ENCODE results near the gene RABL3.

The RABL3 gene

GRCh38 chr3:120682095-120682681 lies 60.1 kb downstream of the RABL3 start, which contains the start of gene HGD:
HGD (minus strand) TSS chr3:120682239; CDS start chr3:120682111, 128 bp downstream.
- no peaks in the 10 kb centered on the region for H4K20me1 ChIP-seq (ENCODE audit: insufficient read depth, low read length)
- peak within 1 kb of the TSS; percentile 29; the same call in 1 of the 2 replicates for H3K4me2 ChIP-seq (ENCODE audit: low read length)
- H2AFZ ChIP-seq (ENCODE audit: low read depth, low read length) = peak within 1 kb of the TSS; percentile 17; the same call in 1 of the 2 replicates
- peaks cover 8% of the 10 kb centered on the region for H3K36me3 ChIP-seq (replicated peaks; ENCODE audit: low read depth, low read length)
- no peak within 1 kb of the TSS for H3K27ac ChIP-seq (ENCODE audit: low read length)
- H3K4me3 ChIP-seq (ENCODE audit: low read length) = no peak within 1 kb of the TSS
- no peaks in the 10 kb centered on the region for H3K27me3 ChIP-seq (ENCODE audit: low read depth, low read length)
- H3K79me2 ChIP-seq (ENCODE audit: low read length) = no peaks in the 10 kb centered on the region
- H3K9me3 ChIP-seq (ENCODE audit: insufficient read depth, low read length) = no peaks in the 10 kb centered on the region
- peaks cover 40% of the 10 kb centered on the region for H3K4me1 ChIP-seq (ENCODE audit: low read length)
- TF ChIP-seq CTCF (IDR thresholded peaks at IDR 0.05; ENCODE audit: low read depth, low read length) (no peak), EZH2phosphoT487 (IDR thresholded peaks at IDR 0.05; ENCODE audit: low read depth) (no peak)
- H3K9ac ChIP-seq (ENCODE audit: low read length) = no peak within 1 kb of the TSS

DNA sequence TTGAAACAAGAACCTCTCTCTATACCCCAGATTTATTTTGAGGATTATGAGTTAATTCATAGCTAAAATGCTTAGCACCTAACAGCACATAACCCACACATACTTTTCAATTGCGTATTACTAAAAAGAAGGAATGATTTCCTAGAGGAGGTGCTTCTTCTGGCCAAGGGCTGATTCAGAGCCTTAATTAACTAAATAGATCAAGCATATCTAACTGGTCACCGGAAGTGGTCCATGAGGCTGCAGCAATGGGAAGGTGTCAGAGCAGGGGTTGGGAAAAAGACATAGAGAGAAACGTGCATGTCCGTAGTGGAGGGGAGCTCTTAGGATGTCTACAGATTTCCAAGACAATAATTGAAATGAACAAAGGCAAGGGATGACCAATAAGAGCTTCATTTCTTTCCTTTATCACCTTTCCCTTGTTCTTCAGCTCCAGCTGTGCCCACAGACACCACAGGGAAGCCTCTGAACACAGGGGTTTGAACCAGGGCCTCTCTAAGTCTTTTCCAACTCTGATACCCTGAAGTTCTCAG lies 60.7 kb downstream of the RABL3 start:
- no peaks in the 10 kb centered on the region for H3K79me2 ChIP-seq (ENCODE audit: low read length)
- H3K36me3 ChIP-seq (replicated peaks; ENCODE audit: low read depth, low read length) = peaks cover 3% of the 10 kb centered on the region
- no peak overlapping the region for H2AFZ ChIP-seq (ENCODE audit: low read depth, low read length)
- H3K27me3 ChIP-seq (ENCODE audit: low read depth, low read length) = no peaks in the 10 kb centered on the region
- H3K9ac ChIP-seq (ENCODE audit: low read length) = no peak overlapping the region
- no peak overlapping the region for H3K27ac ChIP-seq (ENCODE audit: low read length)
- no peaks in the 10 kb centered on the region for H4K20me1 ChIP-seq (ENCODE audit: insufficient read depth, low read length)
- H3K4me2 ChIP-seq (ENCODE audit: low read length) = no peak overlapping the region
- no peaks in the 10 kb centered on the region for H3K9me3 ChIP-seq (ENCODE audit: insufficient read depth, low read length)
- no peak for TF ChIP-seq CTCF (IDR thresholded peaks at IDR 0.05; ENCODE audit: low read depth, low read length)
- H3K4me1 ChIP-seq (ENCODE audit: low read length) = peaks cover 40% of the 10 kb centered on the region
- H3K4me3 ChIP-seq (ENCODE audit: low read length) = no peak overlapping the region

DNA sequence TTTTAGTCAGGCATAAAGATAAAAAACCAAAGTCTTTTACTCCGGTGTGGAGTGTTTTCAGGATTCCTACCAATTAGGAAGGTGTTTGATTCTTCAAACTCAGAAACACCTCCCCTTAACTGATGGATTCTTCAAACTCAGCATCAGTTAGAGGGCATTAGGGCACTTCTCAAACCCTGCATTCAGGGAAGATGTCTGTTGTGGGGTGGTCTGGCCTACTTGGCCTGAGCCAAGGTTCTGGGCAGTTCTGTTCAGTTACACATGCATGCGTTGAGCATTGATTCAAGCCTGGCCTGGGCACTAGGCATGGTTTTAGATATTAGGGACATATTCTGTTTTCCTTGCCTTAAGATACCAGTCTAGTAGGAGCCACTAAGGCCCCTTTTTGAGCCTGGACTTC lies 61.3 kb downstream of the RABL3 start:
- no peaks in the 10 kb centered on the region for H4K20me1 ChIP-seq (ENCODE audit: insufficient read depth, low read length)
- H3K27me3 ChIP-seq (ENCODE audit: low read depth, low read length) = no peaks in the 10 kb centered on the region
- H3K9me3 ChIP-seq (ENCODE audit: insufficient read depth, low read length) = no peaks in the 10 kb centered on the region
- H3K36me3 ChIP-seq (replicated peaks; ENCODE audit: low read depth, low read length) = no peaks in the 10 kb centered on the region
- H2AFZ ChIP-seq (ENCODE audit: low read depth, low read length) = no peak overlapping the region
- TF ChIP-seq CTCF (IDR thresholded peaks at IDR 0.05; ENCODE audit: low read depth, low read length) = no peak
- no peak for TF ChIP-seq EZH2phosphoT487 (IDR thresholded peaks at IDR 0.05; ENCODE audit: low read depth)
- H3K4me3 ChIP-seq (ENCODE audit: low read length) = no peak overlapping the region
- H3K27ac ChIP-seq (ENCODE audit: low read length) = no peak overlapping the region
- peaks cover 40% of the 10 kb centered on the region for H3K4me1 ChIP-seq (ENCODE audit: low read length)
- no peak overlapping the region for H3K4me2 ChIP-seq (ENCODE audit: low read length)
- no peak overlapping the region for H3K9ac ChIP-seq (ENCODE audit: low read length)
- no peaks in the 10 kb centered on the region for H3K79me2 ChIP-seq (ENCODE audit: low read length)

- no peaks in the 10 kb centered on the region for H4K20me1 ChIP-seq (ENCODE audit: insufficient read depth, low read length)
- no peaks in the 10 kb centered on the region for H3K36me3 ChIP-seq (replicated peaks; ENCODE audit: low read depth, low read length)
- no peak overlapping the region for H2AFZ ChIP-seq (ENCODE audit: low read depth, low read length)
- no peaks in the 10 kb centered on the region for H3K79me2 ChIP-seq (ENCODE audit: low read length)
- H3K4me2 ChIP-seq (ENCODE audit: low read length) = no peak overlapping the region
- no peaks in the 10 kb centered on the region for H3K9me3 ChIP-seq (ENCODE audit: insufficient read depth, low read length)
- H3K9ac ChIP-seq (ENCODE audit: low read length) = no peak overlapping the region
- H3K4me1 ChIP-seq (ENCODE audit: low read length) = peaks cover 40% of the 10 kb centered on the region
- H3K4me3 ChIP-seq (ENCODE audit: low read length) = no peak overlapping the region
- H3K27me3 ChIP-seq (ENCODE audit: low read depth, low read length) = no peaks in the 10 kb centered on the region
- H3K27ac ChIP-seq (ENCODE audit: low read length) = no peak overlapping the region
- TF ChIP-seq CTCF (IDR thresholded peaks at IDR 0.05; ENCODE audit: low read depth, low read length) = no peak
- TF ChIP-seq EZH2phosphoT487 (IDR thresholded peaks at IDR 0.05; ENCODE audit: low read depth) = no peak
Observed at GRCh38 chr3:120680193-120680894, 62.0 kb downstream of the RABL3 start.

Data from OCI-LY3 (cell line).